Lung (tissue), 12 donors: ENCODE data around the gene FRZB. TPM values are rescaled to one million over a fixed set of nuclear protein-coding genes. Genes with fewer than 3 reads are reported as not detected.

Source experiments
- ATAC-seq: fragments of 200-7000 bp; cut with Tn5 transposase; one replicate; pipeline ENCODE4 v1.9.1; 2020; ENCODE audit warnings: moderate number of reproducible peaks; ENCODE audit not compliant: insufficient read depth, low FRiP score
- DNase-seq, 3 donors: peaks; one replicate each; pipeline ENCODE4 v3.0.0-alpha.2; 2013 to 2017
- H3K27ac ChIP-seq, 2 donors: one replicate each; pipeline ENCODE4 v1.5.1; 2013; ENCODE audit warnings: mild to moderate bottlenecking in 2 of 2, moderate library complexity in 2 of 2, control low read depth in 1 of 2, inconsistent platforms in 1 of 2, low read depth in 1 of 2, low read length in 1 of 2
- H3K27me3 ChIP-seq, 3 donors: one replicate each; pipeline ENCODE4 v1.5.1; 2013; ENCODE audit warnings: low read length in 2 of 3; ENCODE audit not compliant: control insufficient read depth in 3 of 3, insufficient read depth in 3 of 3
- H3K36me3 ChIP-seq, 4 donors: one replicate each; pipeline ENCODE4 v1.5.1; 2013; ENCODE audit warnings: low read length in 4 of 4, mild to moderate bottlenecking in 1 of 4, moderate library complexity in 1 of 4; ENCODE audit not compliant: control insufficient read depth in 4 of 4, insufficient read depth in 4 of 4
- H3K4me1 ChIP-seq, 5 donors: one replicate each; pipeline ENCODE4 v1.5.1; 2013; ENCODE audit warnings: low read length in 5 of 5, mild to moderate bottlenecking in 2 of 5, moderate library complexity in 1 of 5; ENCODE audit not compliant: control insufficient read depth in 5 of 5, insufficient read depth in 5 of 5
- H3K4me3 ChIP-seq: one replicate; pipeline ENCODE4 v1.5.1; 2013; ENCODE audit warnings: mild to moderate bottlenecking, control low read depth, moderate library complexity
- H3K9ac ChIP-seq, 2 donors: one replicate each; pipeline ENCODE4 v1.5.1; 2013; ENCODE audit warnings: low read length in 2 of 2, control low read depth in 1 of 2; ENCODE audit not compliant: insufficient read depth in 1 of 2
- H3K9me3 ChIP-seq, 4 donors: one replicate each; pipeline ENCODE4 v1.5.1; 2013; ENCODE audit warnings: low read length in 3 of 4, mild to moderate bottlenecking in 1 of 4, moderate library complexity in 1 of 4; ENCODE audit not compliant: control insufficient read depth in 4 of 4, insufficient read depth in 3 of 4
- WGBS, 2 donors: extraction: QIAGEN DNeasy Blood & Tissue Kit; methylation state at CpG; one replicate each; pipeline ENCODE4 v1.1.7; 2013; 5-methylcytosine and 5-hydroxymethylcytosine counted together
- polyA plus RNA-seq, 2 donors: library from polyadenylated mRNA; stranded (reverse); fragments of 200-250 nt; gene quantifications; one replicate each; pipeline ENCODE4 v1.2.1, GENCODE V29; 2013
- total RNA-seq, 2 donors: library from RNA; depleted of rRNA in 1 of 2; stranded (reverse); fragments of >200 nt in 1 of 2; gene quantifications; one replicate each; pipeline ENCODE4 v1.2.1, GENCODE V29; 2014 to 2021
- TF ChIP-seq, protein P1 (sequence below): IDR thresholded peaks from 2 replicates; pipeline ENCODE4 v1.5.1; 2012; ENCODE audit warnings: mild to moderate bottlenecking; ENCODE audit errors: control extremely low read depth, extremely low read depth
- donor health status: control.
- donor health status: control.
- donor health status: Bipolar disorder and iron deficiency.
- donor health status: healthy.
- donor health status: DM: yes; HTN: yes; CAD: no.

FRZB gene
- total and polyA plus RNA-seq, 4 donors: 0.19 to 7.4 (median 1.6) TPM

DNA sequence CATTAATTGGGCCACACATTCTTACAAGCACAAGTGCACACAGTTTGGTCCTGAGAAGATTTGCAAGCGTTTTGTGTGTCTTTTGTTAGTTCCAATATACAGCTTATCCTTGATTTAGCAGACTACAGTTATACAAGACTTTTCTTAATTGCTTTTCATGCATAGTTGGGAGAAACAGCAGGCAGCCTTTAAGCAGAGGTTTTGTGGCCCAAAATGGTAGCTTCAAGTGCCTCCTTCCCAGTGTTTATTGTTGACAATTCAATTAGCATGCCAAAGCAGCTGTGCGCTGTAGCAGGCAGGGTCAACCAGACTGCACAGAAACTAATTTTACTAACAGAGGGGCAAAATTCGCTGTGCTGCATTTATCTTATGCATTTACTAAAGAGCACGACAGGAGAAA lies 47.5 kb downstream of the FRZB start:
- no peaks in the 10 kb centered on the region for H3K9me3 ChIP-seq
- WGBS, 2 donors: 76 to 77% methylated on average over 4 of the region's 4 CpGs

DNA sequence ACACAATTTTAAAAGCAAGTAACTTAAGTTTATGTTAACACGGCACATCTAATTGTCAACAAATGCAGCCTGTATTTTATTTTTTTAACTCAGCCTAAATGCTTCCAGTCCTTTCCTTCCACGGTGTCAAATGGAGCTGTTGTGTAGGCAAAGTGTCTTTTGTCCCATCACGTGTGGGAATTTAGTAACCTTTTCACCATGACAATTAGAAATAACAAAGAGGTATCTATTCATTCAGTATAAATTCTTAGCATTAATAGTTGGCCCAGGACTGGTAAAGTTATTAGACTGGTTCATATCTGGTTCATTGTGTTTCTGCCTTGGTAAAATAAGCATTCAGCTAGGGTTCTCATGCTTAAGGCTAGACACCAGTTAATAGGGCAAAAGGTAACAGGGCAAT lies 47.9 kb downstream of the FRZB start:
- Histone ChIP-seq H3K9ac (no peak overlapping the region), H3K9me3 (no peaks in the 10 kb centered on the region), H3K4me1 (peaks cover 0 to 18% (median 2%) of the 10 kb centered on the region in 5 donors), H3K27me3 (no peaks in the 10 kb centered on the region), H3K4me3 (no peak overlapping the region), H3K27ac (no peak overlapping the region), H3K36me3 (no peaks in the 10 kb centered on the region)
- TF ChIP-seq, protein P1, sequence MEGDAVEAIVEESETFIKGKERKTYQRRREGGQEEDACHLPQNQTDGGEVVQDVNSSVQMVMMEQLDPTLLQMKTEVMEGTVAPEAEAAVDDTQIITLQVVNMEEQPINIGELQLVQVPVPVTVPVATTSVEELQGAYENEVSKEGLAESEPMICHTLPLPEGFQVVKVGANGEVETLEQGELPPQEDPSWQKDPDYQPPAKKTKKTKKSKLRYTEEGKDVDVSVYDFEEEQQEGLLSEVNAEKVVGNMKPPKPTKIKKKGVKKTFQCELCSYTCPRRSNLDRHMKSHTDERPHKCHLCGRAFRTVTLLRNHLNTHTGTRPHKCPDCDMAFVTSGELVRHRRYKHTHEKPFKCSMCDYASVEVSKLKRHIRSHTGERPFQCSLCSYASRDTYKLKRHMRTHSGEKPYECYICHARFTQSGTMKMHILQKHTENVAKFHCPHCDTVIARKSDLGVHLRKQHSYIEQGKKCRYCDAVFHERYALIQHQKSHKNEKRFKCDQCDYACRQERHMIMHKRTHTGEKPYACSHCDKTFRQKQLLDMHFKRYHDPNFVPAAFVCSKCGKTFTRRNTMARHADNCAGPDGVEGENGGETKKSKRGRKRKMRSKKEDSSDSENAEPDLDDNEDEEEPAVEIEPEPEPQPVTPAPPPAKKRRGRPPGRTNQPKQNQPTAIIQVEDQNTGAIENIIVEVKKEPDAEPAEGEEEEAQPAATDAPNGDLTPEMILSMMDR: no peak
- ATAC-seq (no peak), DNase-seq (no peak)
- WGBS, 2 donors: 78 to 82% methylated on average over 3 of the region's 3 CpGs

More for the DNA sequence above, 47.5 kb downstream of the FRZB start:
- ATAC-seq: no peak
- Histone ChIP-seq H3K4me3 (no peak overlapping the region), H3K4me1 (peaks cover 0 to 18% (median 2%) of the 10 kb centered on the region in 5 donors), H3K27ac (no peak overlapping the region), H3K9ac (no peak overlapping the region), H3K36me3 (no peaks in the 10 kb centered on the region), H3K27me3 (no peaks in the 10 kb centered on the region)
- peak in 2 of 3 donors; percentile 44 to 50 for DNase-seq
- TF ChIP-seq, protein P1: no peak

DNA sequence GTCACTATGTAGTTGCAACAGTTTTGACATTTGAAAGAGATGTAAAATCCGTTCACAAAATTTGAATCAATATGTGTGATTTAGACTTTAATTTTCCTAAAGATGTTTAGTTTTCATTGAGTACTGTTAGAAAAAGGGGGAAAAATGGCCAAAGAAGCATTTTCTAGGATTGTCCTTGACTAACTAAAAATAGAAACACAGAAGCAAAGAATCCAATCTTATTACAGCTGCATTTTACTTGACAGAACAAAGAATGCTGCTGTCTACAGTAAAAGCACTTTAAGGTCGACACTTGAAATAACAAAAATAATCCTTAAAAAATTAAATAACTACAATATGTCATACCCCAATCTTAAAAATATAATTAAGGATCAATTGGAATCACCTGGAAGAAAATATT lies 48.9 kb downstream of the FRZB start:
- Histone ChIP-seq H3K36me3 (no peaks in the 10 kb centered on the region), H3K9ac (no peak overlapping the region), H3K27me3 (no peaks in the 10 kb centered on the region), H3K9me3 (no peaks in the 10 kb centered on the region), H3K27ac (no peak overlapping the region), H3K4me3 (no peak overlapping the region), H3K4me1 (peaks cover 0 to 18% (median 2%) of the 10 kb centered on the region in 5 donors)
- 74 to 83% methylated on average over 2 of the region's 2 CpGs for WGBS, 2 donors
- DNase-seq (no peak), ATAC-seq (no peak)
- TF ChIP-seq, protein P1: no peak

DNA sequence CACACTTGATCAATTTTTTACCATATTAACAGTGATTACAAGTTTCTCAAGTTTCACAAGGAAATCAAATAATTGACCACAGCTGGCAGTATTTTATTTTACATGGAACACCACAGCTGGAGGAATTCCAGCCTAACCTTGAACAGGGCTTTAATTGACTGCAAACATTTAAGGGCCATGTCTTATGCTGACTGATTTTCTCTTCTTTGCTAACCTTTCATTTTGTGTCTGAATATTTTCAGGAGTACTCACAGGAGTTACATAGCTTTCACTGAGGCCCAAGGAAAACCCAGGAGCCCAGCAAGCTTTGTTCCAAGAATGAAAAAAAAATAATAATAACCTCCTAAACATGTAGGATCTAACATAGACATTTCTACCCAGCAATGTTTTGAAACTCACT lies 49.6 kb downstream of the FRZB start:
- no peak overlapping the region for H3K9ac ChIP-seq
- H3K36me3 ChIP-seq: no peaks in the 10 kb centered on the region
- H3K9me3 ChIP-seq: no peaks in the 10 kb centered on the region
- H3K27me3 ChIP-seq: no peaks in the 10 kb centered on the region
- no peak for ATAC-seq
- no peak overlapping the region for H3K4me3 ChIP-seq
- no peak for DNase-seq
- peaks cover 0 to 18% (median 2%) of the 10 kb centered on the region in 5 donors for H3K4me1 ChIP-seq
- TF ChIP-seq, protein P1: no peak
- no peak overlapping the region for H3K27ac ChIP-seq
